ENCODE results near the gene PGM2. TPM values are rescaled to one million over a fixed set of nuclear protein-coding genes. Genes with fewer than 3 reads are reported as not detected.

PGM2 gene
- total RNA-seq, 2 experiments from 2014 or later: 10.7 to 11.8 TPM

DNA sequence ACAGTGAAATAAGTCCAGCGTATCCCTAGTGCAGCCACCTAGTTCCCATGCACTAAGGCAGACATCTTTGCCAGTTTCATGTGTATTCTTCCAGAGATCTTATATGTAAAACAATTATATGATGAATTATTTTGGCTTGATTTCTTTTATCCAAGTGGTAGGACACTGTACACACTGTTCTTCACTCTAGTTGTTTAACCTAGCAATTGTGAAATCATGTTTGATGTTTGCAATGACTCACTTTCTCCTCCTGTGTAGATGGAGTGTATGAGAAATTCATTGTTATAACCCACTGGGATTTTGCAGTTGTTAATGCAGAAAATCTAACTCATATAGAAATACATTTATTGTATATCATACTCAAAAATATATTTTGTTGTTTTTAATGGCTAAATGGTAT, 46.9 kb downstream of the PGM2 start:
- ChIA-PET CTCF (no interaction called here), POLR2A (no interaction called here)
- Histone ChIP-seq H3K4me3 (ENCODE audit: low read length) (no peak overlapping the region), H3K9me3 (ENCODE audit: control insufficient read depth in 1 of 2, insufficient read depth in 1 of 2, low read length in 2 of 2) (no peaks in the 10 kb centered on the region), H3K4me1 (ENCODE audit: insufficient read depth, low read length) (no peaks in the 10 kb centered on the region), H3K36me3 (ENCODE audit: insufficient read depth, low read length) (no peaks in the 10 kb centered on the region), H3K27ac (ENCODE audit: low read depth in 1 of 2, low read length in 2 of 2) (no peak overlapping the region), H3K27me3 (ENCODE audit: control insufficient read depth in 1 of 2, insufficient read depth in 2 of 2, low read length in 2 of 2) (no peaks in the 10 kb centered on the region)
- no peaks in the 10 kb centered on the region for H3K9me3 Mint-ChIP-seq
- H3K4me1 Mint-ChIP-seq (ENCODE audit: low read depth): peaks cover 22% of the 10 kb centered on the region
- DNase-seq: no peak
- H3K27ac Mint-ChIP-seq: no peak overlapping the region
- no peak overlapping the region for H3K4me3 Mint-ChIP-seq
- TF ChIP-seq, protein P1, sequence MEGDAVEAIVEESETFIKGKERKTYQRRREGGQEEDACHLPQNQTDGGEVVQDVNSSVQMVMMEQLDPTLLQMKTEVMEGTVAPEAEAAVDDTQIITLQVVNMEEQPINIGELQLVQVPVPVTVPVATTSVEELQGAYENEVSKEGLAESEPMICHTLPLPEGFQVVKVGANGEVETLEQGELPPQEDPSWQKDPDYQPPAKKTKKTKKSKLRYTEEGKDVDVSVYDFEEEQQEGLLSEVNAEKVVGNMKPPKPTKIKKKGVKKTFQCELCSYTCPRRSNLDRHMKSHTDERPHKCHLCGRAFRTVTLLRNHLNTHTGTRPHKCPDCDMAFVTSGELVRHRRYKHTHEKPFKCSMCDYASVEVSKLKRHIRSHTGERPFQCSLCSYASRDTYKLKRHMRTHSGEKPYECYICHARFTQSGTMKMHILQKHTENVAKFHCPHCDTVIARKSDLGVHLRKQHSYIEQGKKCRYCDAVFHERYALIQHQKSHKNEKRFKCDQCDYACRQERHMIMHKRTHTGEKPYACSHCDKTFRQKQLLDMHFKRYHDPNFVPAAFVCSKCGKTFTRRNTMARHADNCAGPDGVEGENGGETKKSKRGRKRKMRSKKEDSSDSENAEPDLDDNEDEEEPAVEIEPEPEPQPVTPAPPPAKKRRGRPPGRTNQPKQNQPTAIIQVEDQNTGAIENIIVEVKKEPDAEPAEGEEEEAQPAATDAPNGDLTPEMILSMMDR (IDR thresholded peaks at IDR 0.05): no peak
- ATAC-seq (ENCODE audit: poor library complexity): no peak
- intact Hi-C loops (cut with DNase I, micrococcal nuclease): no loop called here
- H3K27me3 Mint-ChIP-seq: no peaks in the 10 kb centered on the region
- H3K36me3 Mint-ChIP-seq (ENCODE audit: low read depth): peaks cover 6% of the 10 kb centered on the region

DNA sequence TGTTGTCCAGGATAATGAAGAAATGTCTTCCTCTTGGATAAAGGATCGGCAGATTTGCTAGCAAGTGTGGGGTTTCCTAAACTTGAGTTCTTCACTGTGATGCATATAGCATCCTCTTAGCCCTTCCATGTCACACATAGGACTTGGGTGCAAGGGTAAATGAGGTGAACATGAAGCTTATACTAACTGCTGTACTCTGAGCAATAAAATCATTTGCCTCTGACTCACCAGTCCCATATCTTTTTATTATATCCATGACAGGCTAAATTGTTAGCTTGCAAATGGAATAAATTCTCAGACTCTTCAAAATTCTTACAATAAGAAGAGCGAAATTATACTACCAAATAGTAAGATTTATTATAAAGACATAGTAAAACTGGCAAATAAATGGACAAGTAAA, 49.7 kb downstream of the PGM2 start:
- intact Hi-C loops (cut with DNase I, micrococcal nuclease): no loop called here
- H3K9me3 ChIP-seq (ENCODE audit: control insufficient read depth in 1 of 2, insufficient read depth in 1 of 2, low read length in 2 of 2): no peaks in the 10 kb centered on the region
- POLR2A ChIA-PET: no interaction called here
- CTCF ChIA-PET: interaction anchor here (2.2 kb wide), 1 partner anchor 24 kb away, joined by 6 read pairs; no protein-coding TSS in a partner anchor
- no peak for DNase-seq
- H3K27me3 Mint-ChIP-seq: no peaks in the 10 kb centered on the region
- no peak overlapping the region for H3K27ac ChIP-seq (ENCODE audit: low read depth in 1 of 2, low read length in 2 of 2)
- no peaks in the 10 kb centered on the region for H3K9me3 Mint-ChIP-seq
- H3K36me3 ChIP-seq (ENCODE audit: insufficient read depth, low read length): no peaks in the 10 kb centered on the region
- H3K4me3 ChIP-seq (ENCODE audit: low read length): no peak overlapping the region
- no peaks in the 10 kb centered on the region for H3K36me3 Mint-ChIP-seq (ENCODE audit: low read depth)
- H3K27ac Mint-ChIP-seq: no peak overlapping the region
- H3K4me3 Mint-ChIP-seq: no peak overlapping the region
- H3K27me3 ChIP-seq (ENCODE audit: control insufficient read depth in 1 of 2, insufficient read depth in 2 of 2, low read length in 2 of 2): no peaks in the 10 kb centered on the region
- H3K4me1 Mint-ChIP-seq (ENCODE audit: low read depth): peaks cover 19% of the 10 kb centered on the region
- H3K4me1 ChIP-seq (ENCODE audit: insufficient read depth, low read length): no peaks in the 10 kb centered on the region
- no peak for ATAC-seq (ENCODE audit: poor library complexity)
- TF ChIP-seq, protein P1 (IDR thresholded peaks at IDR 0.05): no peak

DNA sequence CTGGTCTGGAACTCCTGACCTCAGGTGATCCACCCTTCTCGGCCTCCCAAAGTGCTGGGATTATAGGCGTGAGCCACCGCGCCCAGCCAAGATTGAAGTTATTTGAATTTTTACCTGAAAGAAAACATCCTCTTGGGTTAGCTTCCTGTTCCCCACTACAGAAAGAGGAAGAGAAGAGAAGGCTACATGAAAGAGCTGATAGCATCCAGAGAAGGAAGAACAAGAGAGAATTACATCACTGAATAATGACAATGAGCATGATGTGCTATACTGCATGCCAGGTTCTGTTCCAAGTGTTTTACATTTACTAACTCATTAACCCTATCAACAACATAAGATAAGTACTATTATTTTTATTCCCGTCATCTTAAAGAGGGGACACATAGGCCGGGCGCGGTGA, 52.9 kb downstream of the PGM2 start:
- no peak overlapping the region for H3K4me3 Mint-ChIP-seq
- H3K9me3 Mint-ChIP-seq: no peaks in the 10 kb centered on the region
- TF ChIP-seq, protein P1 (IDR thresholded peaks at IDR 0.05): no peak
- no peaks in the 10 kb centered on the region for H3K27me3 Mint-ChIP-seq
- H3K4me1 Mint-ChIP-seq (ENCODE audit: low read depth): no peaks in the 10 kb centered on the region
- DNase-seq: no peak
- CTCF ChIA-PET: no interaction called here
- H3K27me3 ChIP-seq (ENCODE audit: control insufficient read depth in 1 of 2, insufficient read depth in 2 of 2, low read length in 2 of 2): no peaks in the 10 kb centered on the region
- intact Hi-C loops (cut with DNase I, micrococcal nuclease): no loop called here
- no peak overlapping the region for H3K27ac ChIP-seq (ENCODE audit: low read depth in 1 of 2, low read length in 2 of 2)
- H3K27ac Mint-ChIP-seq: no peak overlapping the region
- H3K4me3 ChIP-seq (ENCODE audit: low read length): no peak overlapping the region
- no peak for ATAC-seq (ENCODE audit: poor library complexity)
- no peaks in the 10 kb centered on the region for H3K9me3 ChIP-seq (ENCODE audit: control insufficient read depth in 1 of 2, insufficient read depth in 1 of 2, low read length in 2 of 2)
- H3K36me3 ChIP-seq (ENCODE audit: insufficient read depth, low read length): no peaks in the 10 kb centered on the region
- POLR2A ChIA-PET: no interaction called here
- no peaks in the 10 kb centered on the region for H3K4me1 ChIP-seq (ENCODE audit: insufficient read depth, low read length)
- no peaks in the 10 kb centered on the region for H3K36me3 Mint-ChIP-seq (ENCODE audit: low read depth)

Data from CD4-positive, alpha-beta T cell (primary cell).